Adipocyte (in vitro differentiated cells): ENCODE results near the gene OR8B3.

Source experiments
- DNase-seq: peaks from one replicate; pipeline ENCODE4 v3.0.0-alpha.2; 2015; ENCODE audit warnings: low read depth
- H3K27me3 ChIP-seq: replicated peaks from 2 replicates; pipeline ENCODE4 v1.7.0; 2013; ENCODE audit warnings: mild to moderate bottlenecking, low read length, moderate library complexity; ENCODE audit not compliant: control insufficient read depth, insufficient read depth
- H3K36me3 ChIP-seq: 2 replicates; pipeline ENCODE4 v1.7.0; 2013; ENCODE audit warnings: low read length, mild to moderate bottlenecking, moderate library complexity; ENCODE audit not compliant: control insufficient read depth, insufficient read depth, severe bottlenecking
- H3K4me1 ChIP-seq: 2 replicates; pipeline ENCODE4 v1.7.0; 2013; ENCODE audit warnings: mild to moderate bottlenecking, low read length, moderate library complexity; ENCODE audit not compliant: control insufficient read depth, insufficient read depth
- H3K4me3 ChIP-seq: 2 replicates; pipeline ENCODE4 v1.7.0; 2013; ENCODE audit warnings: mild to moderate bottlenecking, low read length, moderate library complexity
- H3K9ac ChIP-seq: 2 replicates; pipeline ENCODE4 v1.7.0; 2013; ENCODE audit warnings: mild to moderate bottlenecking, low read length, moderate library complexity
- H3K9me3 ChIP-seq: 2 replicates; pipeline ENCODE4 v1.7.0; 2013; ENCODE audit warnings: mild to moderate bottlenecking, low read length, moderate library complexity; ENCODE audit not compliant: control insufficient read depth

Gene OR8B3

GRCh38 chr11:124398924-124399323 is at the start of gene OR8B3:
TSS of gene OR8B3 (minus strand) at chr11:124399024. CDS start at chr11:124397351, 1,673 bp downstream.
- Histone ChIP-seq H3K36me3 (no peaks in the 10 kb centered on the region), H3K4me3 (no peak within 1 kb of the TSS), H3K27me3 (no peaks in the 10 kb centered on the region), H3K9me3 (no peaks in the 10 kb centered on the region), H3K9ac (no peak within 1 kb of the TSS), H3K4me1 (no peaks in the 10 kb centered on the region)
- no peak for DNase-seq

- Histone ChIP-seq H3K4me1 (no peaks in the 10 kb centered on the region), H3K9me3 (no peaks in the 10 kb centered on the region), H3K36me3 (no peaks in the 10 kb centered on the region), H3K9ac (no peak overlapping the region), H3K27me3 (no peaks in the 10 kb centered on the region), H3K4me3 (no peak overlapping the region)
- no peak for DNase-seq
Observed at GRCh38 chr11:124446916-124447315, 48.1 kb upstream of the OR8B3 start.

- Histone ChIP-seq H3K9me3 (no peaks in the 10 kb centered on the region), H3K9ac (no peak within 1 kb of the TSS), H3K4me3 (no peak within 1 kb of the TSS), H3K36me3 (no peaks in the 10 kb centered on the region), H3K4me1 (no peaks in the 10 kb centered on the region), H3K27me3 (peaks cover 9% of the 10 kb centered on the region)
- no peak for DNase-seq
Observed at GRCh38 chr11:124445646-124446150, 46.9 kb upstream of the OR8B3 start, which contains the start of gene OR8B8. TSS of gene OR8B8 (minus strand) at chr11:124445696. CDS start at chr11:124441085, 4,611 bp downstream.

- H3K36me3 ChIP-seq: no peaks in the 10 kb centered on the region
- H3K4me1 ChIP-seq: no peaks in the 10 kb centered on the region
- H3K27me3 ChIP-seq: peaks cover 19% of the 10 kb centered on the region
- H3K9me3 ChIP-seq: no peaks in the 10 kb centered on the region
- H3K4me3 ChIP-seq: no peak overlapping the region
- no peak for DNase-seq
- no peak overlapping the region for H3K9ac ChIP-seq
Observed at GRCh38 chr11:124442847-124443246, 44.0 kb upstream of the OR8B3 start.

GRCh38 chr11:124442442-124442841 is 43.6 kb upstream of the OR8B3 start:
- Histone ChIP-seq H3K27me3 (peaks cover 19% of the 10 kb centered on the region), H3K9me3 (no peaks in the 10 kb centered on the region), H3K9ac (no peak overlapping the region), H3K4me3 (no peak overlapping the region), H3K4me1 (no peaks in the 10 kb centered on the region), H3K36me3 (no peaks in the 10 kb centered on the region)
- no peak for DNase-seq

GRCh38 chr11:124441519-124441918 is 42.7 kb upstream of the OR8B3 start:
- peaks cover 19% of the 10 kb centered on the region for H3K27me3 ChIP-seq
- H3K9ac ChIP-seq: no peak overlapping the region
- peaks cover 5% of the 10 kb centered on the region for H3K4me1 ChIP-seq
- DNase-seq: no peak
- no peaks in the 10 kb centered on the region for H3K36me3 ChIP-seq
- no peaks in the 10 kb centered on the region for H3K9me3 ChIP-seq
- H3K4me3 ChIP-seq: no peak overlapping the region

GRCh38 chr11:124441081-124441480 is 42.3 kb upstream of the OR8B3 start:
- Histone ChIP-seq H3K36me3 (no peaks in the 10 kb centered on the region), H3K27me3 (peaks cover 19% of the 10 kb centered on the region), H3K4me3 (no peak overlapping the region), H3K4me1 (peaks cover 5% of the 10 kb centered on the region), H3K9me3 (no peaks in the 10 kb centered on the region), H3K9ac (no peak overlapping the region)
- DNase-seq: no peak

- Histone ChIP-seq H3K4me3 (no peak overlapping the region), H3K9me3 (no peaks in the 10 kb centered on the region), H3K27me3 (peaks cover 19% of the 10 kb centered on the region), H3K36me3 (no peaks in the 10 kb centered on the region), H3K9ac (no peak overlapping the region), H3K4me1 (peaks cover 5% of the 10 kb centered on the region)
- no peak for DNase-seq
Observed at GRCh38 chr11:124440608-124441007, 41.8 kb upstream of the OR8B3 start.

GRCh38 chr11:124434699-124435098 is 35.9 kb upstream of the OR8B3 start:
- Histone ChIP-seq H3K9me3 (peaks cover 11% of the 10 kb centered on the region), H3K9ac (no peak overlapping the region), H3K36me3 (no peaks in the 10 kb centered on the region), H3K27me3 (peaks cover 6% of the 10 kb centered on the region), H3K4me1 (peaks cover 5% of the 10 kb centered on the region), H3K4me3 (no peak overlapping the region)
- no peak for DNase-seq

- DNase-seq: no peak
- Histone ChIP-seq H3K27me3 (no peaks in the 10 kb centered on the region), H3K4me3 (no peak overlapping the region), H3K36me3 (no peaks in the 10 kb centered on the region), H3K9me3 (peaks cover 21% of the 10 kb centered on the region), H3K4me1 (no peaks in the 10 kb centered on the region), H3K9ac (no peak overlapping the region)
Observed at GRCh38 chr11:124429599-124429998, 30.8 kb upstream of the OR8B3 start.

- Histone ChIP-seq H3K36me3 (no peaks in the 10 kb centered on the region), H3K4me1 (no peaks in the 10 kb centered on the region), H3K27me3 (peaks cover 27% of the 10 kb centered on the region), H3K4me3 (no peak within 1 kb of the TSS), H3K9ac (no peak within 1 kb of the TSS), H3K9me3 (peaks cover 7% of the 10 kb centered on the region)
- no peak for DNase-seq
Observed at GRCh38 chr11:124424384-124424921, 25.6 kb upstream of the OR8B3 start, which contains the start of gene OR8B4. TSS of gene OR8B4 (minus strand) at chr11:124424871. CDS start at chr11:124424871, 0 bp downstream.

- H3K4me1 ChIP-seq: no peaks in the 10 kb centered on the region
Observed at GRCh38 chr11:124421043-124421442, 22.2 kb upstream of the OR8B3 start.

More at GRCh38 chr11:124421043-124421442, 22.2 kb upstream of the OR8B3 start:
- no peaks in the 10 kb centered on the region for H3K36me3 ChIP-seq
- H3K9me3 ChIP-seq: no peaks in the 10 kb centered on the region
- peaks cover 33% of the 10 kb centered on the region for H3K27me3 ChIP-seq
- DNase-seq: no peak
- no peak overlapping the region for H3K9ac ChIP-seq
- H3K4me3 ChIP-seq: no peak overlapping the region
